Measurements from ENCODE around the gene DNAH10. TPM values are rescaled to one million over a fixed set of nuclear protein-coding genes. Genes with fewer than 3 reads are reported as not detected.

Gene DNAH10
- total and polyA plus RNA-seq, 2 experiments from 2014 or later = 0.77 to 1.0 TPM

DNA sequence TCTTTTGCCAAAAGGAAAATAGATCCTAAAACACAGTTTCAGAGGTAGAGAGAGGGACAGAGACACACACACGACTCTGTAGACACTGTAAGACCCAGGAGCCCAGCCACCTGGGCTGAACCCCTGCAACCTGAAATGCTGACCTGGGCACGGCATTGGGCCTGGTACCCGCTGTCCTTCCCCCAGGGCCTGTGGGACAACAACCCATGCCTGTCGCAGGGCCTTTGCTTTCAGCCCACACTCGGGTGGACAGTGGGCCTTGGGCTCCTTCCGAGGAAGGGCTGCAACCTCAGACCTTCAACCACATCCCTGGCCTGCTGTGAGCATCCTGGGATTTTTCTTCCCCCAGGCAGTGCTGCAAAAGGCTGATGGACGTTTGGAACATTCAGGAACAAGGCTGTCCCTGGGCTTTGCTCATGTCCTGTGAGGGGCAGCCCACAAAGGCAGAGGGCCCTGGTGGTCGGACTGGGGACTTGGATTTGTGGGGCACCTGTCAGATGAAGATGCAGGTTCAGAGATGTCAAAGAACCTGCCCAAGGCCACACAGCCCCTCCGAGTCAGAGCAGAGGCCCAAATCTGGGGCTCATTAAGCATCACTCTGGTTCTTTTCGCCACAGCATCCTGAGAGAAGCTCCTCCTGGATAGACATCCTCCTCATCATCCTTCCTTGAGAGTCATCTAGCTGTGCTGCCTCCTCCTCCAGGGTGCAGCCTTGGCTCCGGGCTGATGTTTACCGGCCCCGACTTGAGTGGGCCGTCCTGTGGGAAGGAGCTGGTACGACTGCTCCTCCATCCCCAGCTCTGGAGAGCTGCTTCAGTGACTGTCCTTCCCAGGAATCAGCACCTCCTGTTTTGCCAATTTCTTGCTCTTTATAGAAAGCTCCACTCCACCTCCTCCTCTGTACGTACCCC is 177.9 kb downstream of the DNAH10 start:
- TF ChIP-seq, protein P1, sequence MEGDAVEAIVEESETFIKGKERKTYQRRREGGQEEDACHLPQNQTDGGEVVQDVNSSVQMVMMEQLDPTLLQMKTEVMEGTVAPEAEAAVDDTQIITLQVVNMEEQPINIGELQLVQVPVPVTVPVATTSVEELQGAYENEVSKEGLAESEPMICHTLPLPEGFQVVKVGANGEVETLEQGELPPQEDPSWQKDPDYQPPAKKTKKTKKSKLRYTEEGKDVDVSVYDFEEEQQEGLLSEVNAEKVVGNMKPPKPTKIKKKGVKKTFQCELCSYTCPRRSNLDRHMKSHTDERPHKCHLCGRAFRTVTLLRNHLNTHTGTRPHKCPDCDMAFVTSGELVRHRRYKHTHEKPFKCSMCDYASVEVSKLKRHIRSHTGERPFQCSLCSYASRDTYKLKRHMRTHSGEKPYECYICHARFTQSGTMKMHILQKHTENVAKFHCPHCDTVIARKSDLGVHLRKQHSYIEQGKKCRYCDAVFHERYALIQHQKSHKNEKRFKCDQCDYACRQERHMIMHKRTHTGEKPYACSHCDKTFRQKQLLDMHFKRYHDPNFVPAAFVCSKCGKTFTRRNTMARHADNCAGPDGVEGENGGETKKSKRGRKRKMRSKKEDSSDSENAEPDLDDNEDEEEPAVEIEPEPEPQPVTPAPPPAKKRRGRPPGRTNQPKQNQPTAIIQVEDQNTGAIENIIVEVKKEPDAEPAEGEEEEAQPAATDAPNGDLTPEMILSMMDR (IDR thresholded peaks at IDR 0.05; ENCODE audit: low read depth, low read length) = no peak
- no peak overlapping the region for H3K27ac ChIP-seq
- no peak overlapping the region for H3K4me3 ChIP-seq
- no peaks in the 10 kb centered on the region for H3K9me3 ChIP-seq (ENCODE audit: low read depth)
- peaks cover 27% of the 10 kb centered on the region for H3K36me3 ChIP-seq
- H3K4me1 ChIP-seq (ENCODE audit: low read depth) = no peaks in the 10 kb centered on the region
- no peaks in the 10 kb centered on the region for H3K27me3 ChIP-seq
- no peak for DNase-seq (ENCODE audit: low read depth in 1 of 2, low spot score in 1 of 2)

DNA sequence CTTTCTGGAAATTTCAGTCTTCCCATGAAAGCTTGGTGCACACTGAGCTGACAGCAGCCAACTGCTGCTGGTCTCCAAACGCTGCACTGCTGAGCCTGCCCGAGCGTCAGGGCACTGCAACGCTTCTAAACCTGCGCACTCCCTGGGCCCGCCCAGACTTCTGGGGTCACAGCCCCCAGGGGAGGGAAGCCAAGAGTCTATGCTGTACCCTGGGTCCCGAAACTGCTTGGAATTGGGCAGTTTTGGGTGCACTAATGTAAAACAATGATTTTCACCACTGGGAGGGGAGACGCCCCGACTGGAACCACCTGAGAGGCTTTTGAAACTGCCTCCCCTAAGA is 178.5 kb downstream of the DNAH10 start:
- DNase-seq (ENCODE audit: low read depth in 1 of 2, low spot score in 1 of 2) = no peak

DNA sequence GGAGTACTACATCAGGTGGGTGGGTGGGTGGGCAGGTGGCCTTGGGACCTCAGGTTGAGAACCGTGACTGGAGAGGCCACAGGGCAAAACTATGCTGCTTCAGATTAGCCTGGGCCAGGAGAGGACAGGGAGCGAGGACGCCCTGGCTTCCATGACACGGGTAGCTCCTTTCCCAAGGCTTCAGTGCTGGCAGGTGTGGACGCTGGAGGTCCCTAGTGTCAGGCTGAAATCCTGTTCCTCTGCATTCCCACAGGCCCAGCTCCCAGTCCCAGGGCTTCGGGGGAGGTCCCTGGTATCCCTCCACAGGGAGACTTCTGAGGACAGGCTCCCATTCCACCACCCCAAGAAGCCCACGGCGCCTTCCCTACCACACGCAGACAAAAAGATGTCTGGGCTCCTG is 178.9 kb downstream of the DNAH10 start:
- H3K4me3 ChIP-seq = no peak overlapping the region
- H3K27me3 ChIP-seq = no peaks in the 10 kb centered on the region
- no peak for DNase-seq (ENCODE audit: low read depth in 1 of 2, low spot score in 1 of 2)
- TF ChIP-seq, protein P1 (IDR thresholded peaks at IDR 0.05; ENCODE audit: low read depth, low read length) = no peak
- H3K36me3 ChIP-seq = peaks cover 27% of the 10 kb centered on the region
- no peaks in the 10 kb centered on the region for H3K9me3 ChIP-seq (ENCODE audit: low read depth)
- H3K27ac ChIP-seq = no peak overlapping the region
- H3K4me1 ChIP-seq (ENCODE audit: low read depth) = no peaks in the 10 kb centered on the region

More for the DNA sequence above, 178.5 kb downstream of the DNAH10 start:
- peaks cover 27% of the 10 kb centered on the region for H3K36me3 ChIP-seq
- H3K4me1 ChIP-seq (ENCODE audit: low read depth) = no peaks in the 10 kb centered on the region
- TF ChIP-seq, protein P1 (IDR thresholded peaks at IDR 0.05; ENCODE audit: low read depth, low read length) = no peak
- H3K9me3 ChIP-seq (ENCODE audit: low read depth) = no peaks in the 10 kb centered on the region
- no peak overlapping the region for H3K4me3 ChIP-seq
- H3K27ac ChIP-seq = no peak overlapping the region
- no peaks in the 10 kb centered on the region for H3K27me3 ChIP-seq

DNA sequence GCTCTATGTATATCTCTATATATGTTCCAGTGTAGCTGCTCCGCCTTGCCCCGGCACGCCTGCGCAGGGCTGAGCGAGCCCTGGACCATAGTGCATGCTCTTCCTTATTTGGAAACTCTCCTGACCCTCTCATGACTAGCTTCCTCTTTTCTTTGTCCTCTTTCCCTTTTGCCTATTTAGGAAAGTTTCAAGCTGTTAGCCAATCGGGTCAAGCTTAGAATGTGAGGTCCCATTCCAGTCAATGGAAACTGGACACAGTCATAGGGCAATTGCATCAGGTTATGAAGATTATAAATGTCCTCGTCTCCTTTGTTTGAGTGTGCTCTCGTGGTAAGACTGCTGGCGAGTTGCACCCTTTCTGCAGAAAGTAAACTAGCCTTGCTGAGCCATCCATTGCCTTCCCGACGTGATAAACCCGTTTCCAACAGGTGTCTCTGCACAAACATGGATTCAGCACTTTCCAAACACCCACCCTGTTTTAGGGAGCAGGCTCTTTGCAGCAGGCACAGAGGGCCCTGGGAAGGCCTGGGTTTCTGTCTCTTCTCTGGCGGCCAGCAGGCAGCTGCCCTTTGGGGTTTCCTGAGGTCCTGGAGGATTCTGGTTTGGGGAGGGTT is 179.6 kb downstream of the DNAH10 start:
- TF ChIP-seq, protein P1 (IDR thresholded peaks at IDR 0.05; ENCODE audit: low read depth, low read length) = no peak

DNA sequence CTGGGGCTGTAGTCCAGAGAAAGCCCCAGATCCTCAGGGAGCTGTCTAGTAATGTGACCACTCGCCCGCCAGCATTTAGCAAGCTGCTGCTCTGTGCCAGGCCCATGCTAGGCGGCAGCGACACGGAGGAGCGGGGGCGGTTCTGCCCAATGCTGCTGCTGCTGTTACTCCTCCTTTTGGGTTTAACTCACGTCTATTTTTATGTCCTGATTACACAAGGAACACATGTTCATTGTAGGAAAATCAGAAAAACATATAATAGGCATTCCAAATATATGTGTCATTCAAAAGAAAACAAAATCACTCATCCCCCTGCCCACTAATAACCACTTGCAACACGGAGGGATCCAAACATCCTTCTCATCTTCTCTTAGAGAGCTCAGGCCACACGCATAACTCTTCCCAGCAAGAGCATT is 180.1 kb downstream of the DNAH10 start:
- no peaks in the 10 kb centered on the region for H3K4me1 ChIP-seq (ENCODE audit: low read depth)
- peaks cover 18% of the 10 kb centered on the region for H3K36me3 ChIP-seq
- no peak overlapping the region for H3K4me3 ChIP-seq
- peak in 1 of 2 donors; percentile 64 for DNase-seq (ENCODE audit: low read depth in 1 of 2, low spot score in 1 of 2)
- no peak overlapping the region for H3K27ac ChIP-seq
- TF ChIP-seq, protein P1 (IDR thresholded peaks at IDR 0.05; ENCODE audit: low read depth, low read length) = no peak
- H3K27me3 ChIP-seq = no peaks in the 10 kb centered on the region
- no peaks in the 10 kb centered on the region for H3K9me3 ChIP-seq (ENCODE audit: low read depth)

More for the DNA sequence above, 179.6 kb downstream of the DNAH10 start:
- H3K4me3 ChIP-seq = no peak overlapping the region
- H3K27me3 ChIP-seq = no peaks in the 10 kb centered on the region
- H3K4me1 ChIP-seq (ENCODE audit: low read depth) = no peaks in the 10 kb centered on the region
- DNase-seq (ENCODE audit: low read depth in 1 of 2, low spot score in 1 of 2) = peak in 1 of 2 donors; percentile 13
- H3K27ac ChIP-seq = no peak overlapping the region
- peaks cover 21% of the 10 kb centered on the region for H3K36me3 ChIP-seq
- no peaks in the 10 kb centered on the region for H3K9me3 ChIP-seq (ENCODE audit: low read depth)

Data from cardiac muscle cell (in vitro differentiated cells and primary cell).